Measurements from ENCODE around the gene COTL1.

DNA sequence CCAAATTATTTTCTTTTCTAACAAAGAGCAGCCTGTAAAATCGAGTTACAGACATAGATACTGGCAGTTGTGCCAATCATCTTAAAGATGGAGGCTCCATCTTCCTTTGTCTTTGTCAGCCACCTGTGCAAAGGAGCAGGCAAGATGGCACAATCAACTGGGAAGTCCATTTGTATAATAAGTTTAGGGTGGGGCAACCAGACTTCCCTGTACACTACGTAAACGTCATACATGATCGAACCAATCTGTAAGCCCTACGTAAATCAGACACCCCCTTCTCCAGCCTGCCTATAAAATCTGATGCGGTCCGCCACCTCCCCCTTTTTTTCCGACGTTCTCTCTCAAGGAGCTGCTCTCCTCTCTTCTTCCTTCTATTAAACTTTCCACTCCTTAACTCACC, 82.0 kb downstream of the COTL1 start:
- TF ChIP-seq ZNF556 (CRISPR knock-in tag; IDR thresholded peaks at IDR 0.05; ENCODE audit: borderline replicate concordance) (no peak), PPARG (CRISPR knock-in tag; conservative IDR thresholded peaks at IDR 0.05) (no peak), TARDBP (CRISPR knock-in tag; IDR thresholded peaks at IDR 0.05) (no peak), ARHGAP35 (CRISPR knock-in tag; IDR thresholded peaks at IDR 0.05; ENCODE audit: borderline replicate concordance) (no peak), EP300 (IDR thresholded peaks at IDR 0.05; ENCODE audit: low read depth in 2 of 2, low read length in 2 of 2) (no peak), EP300 (CRISPR knock-in tag; IDR thresholded peaks at IDR 0.05; ENCODE audit: borderline replicate concordance) (no peak), KDM5B (CRISPR knock-in tag; IDR thresholded peaks at IDR 0.05; ENCODE audit: borderline replicate concordance) (no peak), POLR2A (IDR thresholded peaks at IDR 0.05; ENCODE audit: insufficient read depth in 1 of 2, low read depth in 2 of 2, low read length in 2 of 2) (no peak), FOSL1 (CRISPR knock-in tag; IDR thresholded peaks at IDR 0.05; ENCODE audit: borderline replicate concordance) (no peak), CBX1 (IDR thresholded peaks at IDR 0.05; ENCODE audit: low read depth) (no peak), SP2 (CRISPR knock-in tag; IDR thresholded peaks at IDR 0.05) (no peak), TBX2 (CRISPR knock-in tag; IDR thresholded peaks at IDR 0.05; ENCODE audit: borderline replicate concordance) (no peak), HIVEP1 (CRISPR knock-in tag; IDR thresholded peaks at IDR 0.05) (no peak)
- TF ChIP-seq, protein P1, sequence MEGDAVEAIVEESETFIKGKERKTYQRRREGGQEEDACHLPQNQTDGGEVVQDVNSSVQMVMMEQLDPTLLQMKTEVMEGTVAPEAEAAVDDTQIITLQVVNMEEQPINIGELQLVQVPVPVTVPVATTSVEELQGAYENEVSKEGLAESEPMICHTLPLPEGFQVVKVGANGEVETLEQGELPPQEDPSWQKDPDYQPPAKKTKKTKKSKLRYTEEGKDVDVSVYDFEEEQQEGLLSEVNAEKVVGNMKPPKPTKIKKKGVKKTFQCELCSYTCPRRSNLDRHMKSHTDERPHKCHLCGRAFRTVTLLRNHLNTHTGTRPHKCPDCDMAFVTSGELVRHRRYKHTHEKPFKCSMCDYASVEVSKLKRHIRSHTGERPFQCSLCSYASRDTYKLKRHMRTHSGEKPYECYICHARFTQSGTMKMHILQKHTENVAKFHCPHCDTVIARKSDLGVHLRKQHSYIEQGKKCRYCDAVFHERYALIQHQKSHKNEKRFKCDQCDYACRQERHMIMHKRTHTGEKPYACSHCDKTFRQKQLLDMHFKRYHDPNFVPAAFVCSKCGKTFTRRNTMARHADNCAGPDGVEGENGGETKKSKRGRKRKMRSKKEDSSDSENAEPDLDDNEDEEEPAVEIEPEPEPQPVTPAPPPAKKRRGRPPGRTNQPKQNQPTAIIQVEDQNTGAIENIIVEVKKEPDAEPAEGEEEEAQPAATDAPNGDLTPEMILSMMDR (CRISPR knock-in tag; IDR thresholded peaks at IDR 0.05), result no peak
- TF ChIP-seq, protein P2, sequence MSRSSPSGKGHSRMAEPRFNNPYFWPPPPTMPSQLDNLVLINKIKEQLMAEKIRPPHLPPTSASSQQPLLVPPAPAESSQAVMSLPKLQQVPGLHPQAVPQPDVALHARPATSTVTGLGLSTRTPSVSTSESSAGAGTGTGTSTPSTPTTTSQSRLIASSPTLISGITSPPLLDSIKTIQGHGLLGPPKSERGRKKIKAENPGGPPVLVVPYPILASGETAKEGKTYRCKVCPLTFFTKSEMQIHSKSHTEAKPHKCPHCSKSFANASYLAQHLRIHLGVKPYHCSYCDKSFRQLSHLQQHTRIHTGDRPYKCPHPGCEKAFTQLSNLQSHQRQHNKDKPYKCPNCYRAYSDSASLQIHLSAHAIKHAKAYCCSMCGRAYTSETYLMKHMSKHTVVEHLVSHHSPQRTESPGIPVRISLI (CRISPR knock-in tag; IDR thresholded peaks at IDR 0.05; ENCODE audit: borderline replicate concordance), result no peak
